Measurements from ENCODE around the gene BABAM2. TPM values are rescaled to one million over a fixed set of nuclear protein-coding genes. Genes with fewer than 3 reads are reported as not detected.
A peak's percentile ranks its signal among the peaks of the same experiment; 100 is the strongest.
"Not testable (repeated sequence)": the region's sequence is repeated elsewhere in the genome, so short reads cannot be mapped to it uniquely, and the experiment has no call there.

BABAM2 gene
- total and polyA plus RNA-seq, 4 donors, result 28.1 to 40.4 (median 37.0) TPM

DNA sequence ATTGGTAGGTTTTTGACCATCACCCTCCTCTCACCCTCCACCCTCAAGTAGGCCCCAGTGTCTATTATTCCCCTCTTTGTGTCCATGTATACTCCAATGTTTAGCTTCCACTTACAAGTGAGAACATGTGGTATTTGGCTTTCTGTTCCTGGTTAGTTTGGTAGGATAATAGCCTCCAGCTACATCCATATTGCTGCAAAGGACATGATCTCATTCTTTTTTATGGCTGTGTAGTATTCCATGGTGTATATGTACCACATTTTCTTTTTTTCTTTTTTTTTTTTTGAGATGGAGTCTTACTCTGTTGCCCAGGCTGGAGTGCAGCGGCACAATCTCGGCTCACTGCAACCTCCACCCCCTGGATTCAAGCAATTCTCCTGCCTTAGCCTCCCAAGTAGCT is 88.2 kb downstream of the BABAM2 start:
- not testable (repeated sequence) for H3K4me1 ChIP-seq (ENCODE audit: control insufficient read depth, insufficient read depth, low read length); H3K27ac ChIP-seq (ENCODE audit: low read depth, low read length); H3K27me3 ChIP-seq (ENCODE audit: control insufficient read depth, insufficient read depth, low read length); H3K4me3 ChIP-seq (ENCODE audit: low read depth, low read length); H3K36me3 ChIP-seq (ENCODE audit: control insufficient read depth, insufficient read depth, low read length); H3K9me3 ChIP-seq (ENCODE audit: control insufficient read depth, insufficient read depth, low read length); DNase-seq (ENCODE audit: low read depth in 4 of 6, low spot score in 6 of 6)
- 100% methylated on average over 2 of the region's 2 CpGs for WGBS (ENCODE audit: insufficient coverage)

- Histone ChIP-seq H3K9me3 (ENCODE audit: control insufficient read depth, insufficient read depth, low read length) (no peaks in the 10 kb centered on the region), H3K36me3 (ENCODE audit: control insufficient read depth, insufficient read depth, low read length) (no peaks in the 10 kb centered on the region), H3K4me1 (ENCODE audit: control insufficient read depth, insufficient read depth, low read length) (no peaks in the 10 kb centered on the region), H3K27ac (ENCODE audit: low read depth, low read length) (no peak overlapping the region), H3K27me3 (ENCODE audit: control insufficient read depth, insufficient read depth, low read length) (no peaks in the 10 kb centered on the region), H3K4me3 (ENCODE audit: low read depth, low read length) (no peak overlapping the region)
- WGBS (ENCODE audit: insufficient coverage), result no CpG with 5 or more reads among the region's 1 CpG
- DNase-seq (ENCODE audit: low read depth in 4 of 6, low spot score in 6 of 6), result peak in 1 of 6 donors; percentile 61
Measured at GRCh38 chr2:27980242-27980641, 89.7 kb downstream of the BABAM2 start.

DNA sequence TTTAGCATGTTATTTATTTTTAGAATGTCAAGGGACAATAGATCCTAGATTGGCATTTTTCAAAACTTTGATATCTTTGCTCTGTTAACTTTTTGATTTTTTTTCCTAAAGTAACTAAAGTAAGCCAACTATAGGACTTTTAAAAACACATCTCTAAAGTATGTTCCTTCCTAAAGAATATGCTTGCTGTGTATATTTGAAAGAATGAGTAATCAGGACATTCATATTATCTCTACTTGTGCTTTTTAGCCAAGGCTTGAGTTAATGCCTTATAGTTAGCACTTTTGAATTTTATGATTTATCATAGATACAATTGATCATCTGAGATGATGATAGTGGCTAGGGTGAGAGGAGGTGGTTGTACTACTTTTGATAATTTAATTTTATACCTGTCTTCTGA is 93.6 kb downstream of the BABAM2 start:
- no peak for DNase-seq (ENCODE audit: low read depth in 4 of 6, low spot score in 6 of 6)
- Histone ChIP-seq H3K27ac (ENCODE audit: low read depth, low read length) (no peak overlapping the region), H3K4me3 (ENCODE audit: low read depth, low read length) (no peak overlapping the region), H3K36me3 (ENCODE audit: control insufficient read depth, insufficient read depth, low read length) (no peaks in the 10 kb centered on the region), H3K9me3 (ENCODE audit: control insufficient read depth, insufficient read depth, low read length) (no peaks in the 10 kb centered on the region), H3K4me1 (ENCODE audit: control insufficient read depth, insufficient read depth, low read length) (no peaks in the 10 kb centered on the region), H3K27me3 (ENCODE audit: control insufficient read depth, insufficient read depth, low read length) (no peaks in the 10 kb centered on the region)

GRCh38 chr2:27988306-27988705 is 97.8 kb downstream of the BABAM2 start:
- H3K36me3 ChIP-seq (ENCODE audit: control insufficient read depth, insufficient read depth, low read length), result no peaks in the 10 kb centered on the region
- H3K4me1 ChIP-seq (ENCODE audit: control insufficient read depth, insufficient read depth, low read length), result no peaks in the 10 kb centered on the region
- no CpG with 5 or more reads among the region's 3 CpGs for WGBS (ENCODE audit: insufficient coverage)
- H3K4me3 ChIP-seq (ENCODE audit: low read depth, low read length), result no peak overlapping the region
- no peak overlapping the region for H3K27ac ChIP-seq (ENCODE audit: low read depth, low read length)
- no peaks in the 10 kb centered on the region for H3K9me3 ChIP-seq (ENCODE audit: control insufficient read depth, insufficient read depth, low read length)
- H3K27me3 ChIP-seq (ENCODE audit: control insufficient read depth, insufficient read depth, low read length), result no peaks in the 10 kb centered on the region
- no peak for DNase-seq (ENCODE audit: low read depth in 4 of 6, low spot score in 6 of 6)

DNA sequence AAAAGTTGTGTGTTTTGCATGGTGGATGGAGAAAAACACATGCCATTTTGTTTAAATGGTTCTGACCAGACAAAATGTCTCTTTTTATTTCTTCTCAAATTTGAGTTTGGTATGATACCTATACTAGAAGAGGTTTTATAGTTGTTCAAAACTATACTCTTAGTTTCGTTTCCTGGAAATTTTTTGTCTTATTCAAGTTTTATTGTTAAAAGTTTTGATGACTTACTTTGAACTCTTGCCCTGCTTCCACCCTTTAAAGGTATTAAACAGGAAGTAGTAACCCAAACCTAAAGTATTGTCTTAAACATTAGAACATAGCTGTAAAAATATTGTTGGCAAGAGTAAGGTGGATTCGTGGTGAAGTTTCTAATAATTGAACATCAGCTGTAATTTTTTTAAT is 98.2 kb downstream of the BABAM2 start:
- no peaks in the 10 kb centered on the region for H3K4me1 ChIP-seq (ENCODE audit: control insufficient read depth, insufficient read depth, low read length)
- no CpG with 5 or more reads among the region's 2 CpGs for WGBS (ENCODE audit: insufficient coverage)
- H3K36me3 ChIP-seq (ENCODE audit: control insufficient read depth, insufficient read depth, low read length), result no peaks in the 10 kb centered on the region
- H3K27me3 ChIP-seq (ENCODE audit: control insufficient read depth, insufficient read depth, low read length), result no peaks in the 10 kb centered on the region
- no peaks in the 10 kb centered on the region for H3K9me3 ChIP-seq (ENCODE audit: control insufficient read depth, insufficient read depth, low read length)
- no peak overlapping the region for H3K27ac ChIP-seq (ENCODE audit: low read depth, low read length)
- DNase-seq (ENCODE audit: low read depth in 4 of 6, low spot score in 6 of 6), result no peak
- H3K4me3 ChIP-seq (ENCODE audit: low read depth, low read length), result no peak overlapping the region

DNA sequence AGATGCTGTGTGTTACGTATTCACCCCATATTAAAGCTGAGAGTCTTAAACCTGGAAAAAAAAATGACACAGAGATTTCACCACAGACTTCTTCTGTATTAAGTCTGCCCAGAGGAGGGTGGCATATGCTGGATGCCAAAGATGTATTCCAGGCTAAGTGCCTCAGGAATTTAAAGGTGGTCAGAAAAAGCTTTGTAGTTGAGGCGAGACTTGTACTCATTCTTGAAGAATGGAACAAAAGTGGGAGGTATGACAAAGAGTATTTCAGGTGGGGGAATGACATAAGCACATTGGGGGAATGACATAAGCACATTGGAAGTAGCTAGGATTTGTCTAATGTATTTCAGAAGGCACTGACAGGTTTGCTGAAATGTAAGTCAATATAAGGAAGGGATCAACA is 98.6 kb downstream of the BABAM2 start:
- Histone ChIP-seq H3K4me3 (ENCODE audit: low read depth, low read length) (no peak overlapping the region), H3K36me3 (ENCODE audit: control insufficient read depth, insufficient read depth, low read length) (no peaks in the 10 kb centered on the region), H3K9me3 (ENCODE audit: control insufficient read depth, insufficient read depth, low read length) (no peaks in the 10 kb centered on the region), H3K4me1 (ENCODE audit: control insufficient read depth, insufficient read depth, low read length) (no peaks in the 10 kb centered on the region), H3K27me3 (ENCODE audit: control insufficient read depth, insufficient read depth, low read length) (no peaks in the 10 kb centered on the region), H3K27ac (ENCODE audit: low read depth, low read length) (no peak overlapping the region)
- no peak for DNase-seq (ENCODE audit: low read depth in 4 of 6, low spot score in 6 of 6)
- 100% methylated on average over 1 of the region's 2 CpGs for WGBS (ENCODE audit: insufficient coverage)

DNA sequence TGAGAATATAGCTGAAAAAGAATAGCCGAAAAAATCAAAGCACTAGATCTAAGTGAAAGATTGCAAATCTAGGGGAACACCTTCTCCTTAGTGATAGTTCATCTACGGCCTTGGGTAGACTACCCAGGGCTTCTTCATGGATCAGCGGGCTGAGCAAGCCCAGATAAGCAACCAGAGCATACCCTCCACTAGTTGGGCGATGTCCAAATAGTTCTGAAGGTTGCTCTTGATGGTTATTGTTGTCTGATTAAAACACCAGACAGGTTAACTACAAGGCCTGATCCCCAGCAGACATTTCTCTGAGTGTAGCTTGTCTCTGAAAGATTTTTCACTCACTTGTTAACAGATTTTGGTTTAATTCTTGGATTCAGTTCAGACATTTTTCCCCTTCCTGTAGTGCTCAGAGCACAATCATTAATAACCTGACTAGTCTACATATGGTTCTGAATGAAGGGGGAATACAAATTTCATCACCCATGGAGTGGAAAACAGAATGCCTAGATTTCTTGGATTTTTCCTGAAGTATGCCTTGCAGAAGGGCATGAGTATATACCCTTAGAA is 99.6 kb downstream of the BABAM2 start:
- Histone ChIP-seq H3K36me3 (ENCODE audit: control insufficient read depth, insufficient read depth, low read length) (no peaks in the 10 kb centered on the region), H3K27me3 (ENCODE audit: control insufficient read depth, insufficient read depth, low read length) (no peaks in the 10 kb centered on the region), H3K9me3 (ENCODE audit: control insufficient read depth, insufficient read depth, low read length) (no peaks in the 10 kb centered on the region), H3K27ac (ENCODE audit: low read depth, low read length) (no peak overlapping the region), H3K4me1 (ENCODE audit: control insufficient read depth, insufficient read depth, low read length) (no peaks in the 10 kb centered on the region), H3K4me3 (ENCODE audit: low read depth, low read length) (no peak overlapping the region)
- 100% methylated on average over 1 of the region's 4 CpGs for WGBS (ENCODE audit: insufficient coverage)
- no peak for DNase-seq (ENCODE audit: low read depth in 4 of 6, low spot score in 6 of 6)

- H3K27ac ChIP-seq (ENCODE audit: low read depth, low read length), result no peak overlapping the region
- H3K4me1 ChIP-seq (ENCODE audit: control insufficient read depth, insufficient read depth, low read length), result no peaks in the 10 kb centered on the region
- H3K27me3 ChIP-seq (ENCODE audit: control insufficient read depth, insufficient read depth, low read length), result no peaks in the 10 kb centered on the region
- DNase-seq (ENCODE audit: low read depth in 4 of 6, low spot score in 6 of 6), result no peak
- WGBS (ENCODE audit: insufficient coverage), result no CpG with 5 or more reads among the region's 1 CpG
- H3K36me3 ChIP-seq (ENCODE audit: control insufficient read depth, insufficient read depth, low read length), result no peaks in the 10 kb centered on the region
- no peak overlapping the region for H3K4me3 ChIP-seq (ENCODE audit: low read depth, low read length)
- H3K9me3 ChIP-seq (ENCODE audit: control insufficient read depth, insufficient read depth, low read length), result no peaks in the 10 kb centered on the region
Measured at GRCh38 chr2:27991146-27991545, 100.6 kb downstream of the BABAM2 start.

- Histone ChIP-seq H3K36me3 (ENCODE audit: control insufficient read depth, insufficient read depth, low read length) (no peaks in the 10 kb centered on the region), H3K4me3 (ENCODE audit: low read depth, low read length) (no peak overlapping the region), H3K4me1 (ENCODE audit: control insufficient read depth, insufficient read depth, low read length) (no peaks in the 10 kb centered on the region), H3K27ac (ENCODE audit: low read depth, low read length) (no peak overlapping the region), H3K9me3 (ENCODE audit: control insufficient read depth, insufficient read depth, low read length) (no peaks in the 10 kb centered on the region), H3K27me3 (ENCODE audit: control insufficient read depth, insufficient read depth, low read length) (no peaks in the 10 kb centered on the region)
- no peak for DNase-seq (ENCODE audit: low read depth in 4 of 6, low spot score in 6 of 6)
Measured at GRCh38 chr2:27992787-27993401, 102.4 kb downstream of the BABAM2 start.

GRCh38 chr2:27993402-27993787 is 102.9 kb downstream of the BABAM2 start:
- no peak for DNase-seq (ENCODE audit: low read depth in 4 of 6, low spot score in 6 of 6)
- H3K9me3 ChIP-seq (ENCODE audit: control insufficient read depth, insufficient read depth, low read length), result no peaks in the 10 kb centered on the region
- WGBS (ENCODE audit: insufficient coverage), result 70% methylated on average over 1 of the region's 1 CpG
- no peaks in the 10 kb centered on the region for H3K27me3 ChIP-seq (ENCODE audit: control insufficient read depth, insufficient read depth, low read length)
- H3K4me1 ChIP-seq (ENCODE audit: control insufficient read depth, insufficient read depth, low read length), result no peaks in the 10 kb centered on the region
- H3K4me3 ChIP-seq (ENCODE audit: low read depth, low read length), result no peak overlapping the region
- H3K36me3 ChIP-seq (ENCODE audit: control insufficient read depth, insufficient read depth, low read length), result no peaks in the 10 kb centered on the region
- no peak overlapping the region for H3K27ac ChIP-seq (ENCODE audit: low read depth, low read length)
